Neural cell (in vitro differentiated cells): ENCODE results near the gene IQCK. TPM values are rescaled to one million over a fixed set of nuclear protein-coding genes. Genes with fewer than 3 reads are reported as not detected.

Experiments used
- H2AFZ ChIP-seq: fragments of 200-600, 300-800 bp; sonication (generic), shearing (Covaris generic); 2 replicates; pipeline ENCODE4 v1.6.0; 2014; ENCODE audit warnings: low read depth, mild to moderate bottlenecking, antibody characterized with exemption, low read length, moderate library complexity
- H3F3A ChIP-seq: fragments of 200-600 bp; shearing (Covaris generic); 2 replicates; pipeline ENCODE4 v1.6.1; 2016; ENCODE audit warnings: mild to moderate bottlenecking, moderate library complexity, mixed read lengths, antibody characterized with exemption, low read length; ENCODE audit not compliant: insufficient read depth, poor library complexity, severe bottlenecking
- H3K27ac ChIP-seq: fragments of 200-600, 300-800 bp; sonication (generic), shearing (Covaris generic); 2 replicates; pipeline ENCODE4 v1.5.1; 2014; ENCODE audit warnings: mild to moderate bottlenecking, low read length, moderate library complexity
- H3K27me3 ChIP-seq: fragments of 300-800, 200-600 bp; sonication (generic), shearing (Covaris generic); 2 replicates; pipeline ENCODE4 v1.6.0; 2014; ENCODE audit warnings: mild to moderate bottlenecking, low read depth, low read length, moderate library complexity; ENCODE audit not compliant: insufficient read depth
- H3K36me3 ChIP-seq: fragments of 300-800, 200-600 bp; sonication (generic), shearing (Covaris generic); 2 replicates; pipeline ENCODE4 v1.5.1; 2014; ENCODE audit warnings: mild to moderate bottlenecking, antibody characterized with exemption, low read length, moderate library complexity; ENCODE audit not compliant: insufficient read depth
- H3K4me2 ChIP-seq: fragments of 300-800, 200-600 bp; sonication (generic), shearing (Covaris generic); 2 replicates; pipeline ENCODE4 v1.6.0; 2014; ENCODE audit warnings: mild to moderate bottlenecking, low read length
- H3K4me3 ChIP-seq: fragments of 300-800, 200-600 bp; sonication (generic), shearing (Covaris generic); 2 replicates; pipeline ENCODE4 v1.5.1; 2014; ENCODE audit warnings: mild to moderate bottlenecking, low read length, moderate library complexity
- H3K79me2 ChIP-seq: fragments of 200-600 bp; shearing (Covaris generic); replicated peaks from 2 replicates; pipeline ENCODE4 v1.6.0; 2014; ENCODE audit warnings: mild to moderate bottlenecking, low read length, moderate library complexity; ENCODE audit not compliant: insufficient read depth
- H3K9ac ChIP-seq: fragments of 300-800, 200-600 bp; sonication (generic), shearing (Covaris generic); 2 replicates; pipeline ENCODE4 v1.6.1; 2016; ENCODE audit warnings: mild to moderate bottlenecking, low read length, mixed read lengths
- H3K9me2 ChIP-seq: fragments of 200-600 bp; shearing (Covaris generic); 2 replicates; pipeline ENCODE4 v1.6.1; 2016; ENCODE audit warnings: mild to moderate bottlenecking, low read length, mixed read lengths; ENCODE audit not compliant: insufficient read depth
- H3K9me3 ChIP-seq: fragments of 200-600, 300-800 bp; sonication (generic), shearing (Covaris generic); 2 replicates; pipeline ENCODE4 v1.6.1; 2016; ENCODE audit warnings: mild to moderate bottlenecking, mixed run types, low read length, moderate library complexity, mixed read lengths
- H4K20me1 ChIP-seq: fragments of 200-600 bp; shearing (Covaris generic); 2 replicates; pipeline ENCODE4 v1.6.1; 2016; ENCODE audit warnings: mild to moderate bottlenecking, mixed run types; ENCODE audit not compliant: insufficient read depth
- CTCF ChIP-seq: fragments of 450-650 bp; IDR thresholded peaks from 2 replicates; pipeline ENCODE4 v1.5.1; 2014; ENCODE audit warnings: antibody characterized with exemption, mild to moderate bottlenecking, moderate library complexity; ENCODE audit not compliant: poor library complexity, severe bottlenecking
- EP300 ChIP-seq: fragments of 450-650 bp; conservative IDR thresholded peaks from 2 replicates; pipeline ENCODE4 v1.6.1; 2014; ENCODE audit warnings: antibody characterized with exemption, mild to moderate bottlenecking, moderate library complexity; ENCODE audit not compliant: poor library complexity, severe bottlenecking
- EZH2 ChIP-seq: fragments of 200-600, 300-800 bp; shearing (Covaris generic), sonication (generic); IDR thresholded peaks from 2 replicates; pipeline ENCODE4 v1.6.1; 2014; ENCODE audit warnings: antibody characterized with exemption, low read length, borderline replicate concordance, mild to moderate bottlenecking; ENCODE audit not compliant: insufficient read depth, poor library complexity, severe bottlenecking
- MXI1 ChIP-seq: fragments of 450-650 bp; conservative IDR thresholded peaks from 2 replicates; pipeline ENCODE4 v1.6.1; 2014; ENCODE audit warnings: antibody characterized with exemption, mild to moderate bottlenecking; ENCODE audit not compliant: poor library complexity, severe bottlenecking
- POLR2AphosphoS5 ChIP-seq: IDR thresholded peaks from 2 replicates; pipeline ENCODE4 v1.6.1; 2012
- RAD21 ChIP-seq: fragments of 450-650 bp; conservative IDR thresholded peaks from 2 replicates; pipeline ENCODE4 v1.6.1; 2014; ENCODE audit warnings: antibody characterized with exemption, mild to moderate bottlenecking, moderate library complexity
- SMC3 ChIP-seq: fragments of 450-650 bp; conservative IDR thresholded peaks from 2 replicates; pipeline ENCODE4 v1.6.1; 2014; ENCODE audit warnings: antibody characterized with exemption, mild to moderate bottlenecking, moderate library complexity; ENCODE audit not compliant: poor library complexity
- TAF1 ChIP-seq: IDR thresholded peaks from 2 replicates; pipeline ENCODE4 v1.6.1; 2012; ENCODE audit warnings: low read depth
- polyA plus RNA-seq: library from polyadenylated mRNA; depleted of rRNA; stranded (reverse); fragments of >200 nt; gene quantifications from 2 replicates; pipeline ENCODE4 v1.2.3, GENCODE V29; 2014
- TF ChIP-seq, protein P1 (sequence below): IDR thresholded peaks from 2 replicates; pipeline ENCODE4 v1.6.1; 2012; ENCODE audit warnings: borderline replicate concordance

IQCK gene
- polyA plus RNA-seq, 1 donor from 2014 or later = 10.2 TPM

DNA sequence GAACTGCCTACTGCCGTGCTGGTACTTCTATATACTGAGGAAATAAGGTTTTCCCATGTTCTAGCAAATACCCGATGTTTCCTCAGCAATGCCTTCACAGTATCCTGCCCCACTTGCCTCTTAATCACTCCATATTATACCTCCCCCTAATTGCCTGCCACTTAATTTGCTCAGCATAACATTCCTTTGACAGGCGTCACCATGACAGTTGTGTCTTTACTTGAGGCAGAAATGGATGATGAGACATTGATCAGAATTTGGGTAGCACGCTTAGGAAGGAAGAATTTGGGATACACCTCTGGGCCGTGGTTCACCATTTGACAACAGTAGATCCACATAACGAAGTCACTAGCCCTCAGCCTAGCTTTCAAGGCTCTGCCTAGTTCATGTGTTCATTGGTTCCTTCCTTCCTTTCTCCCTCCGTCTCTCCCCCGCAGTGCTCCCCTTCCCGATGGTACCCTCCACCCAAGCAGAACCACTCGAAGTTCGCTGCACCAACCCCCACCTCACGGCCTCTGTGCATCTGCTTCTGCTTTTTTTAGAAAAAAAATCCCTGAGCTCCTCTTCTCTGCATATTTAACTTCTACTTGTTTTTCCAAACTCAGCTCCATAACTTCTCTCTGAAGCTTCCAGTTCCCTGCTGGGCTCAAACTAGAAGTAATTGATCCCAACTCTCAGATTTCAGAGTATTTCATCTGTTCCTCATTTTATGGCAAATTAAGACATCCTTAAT lies 19.4 kb downstream of the IQCK start:
- H3K4me3 ChIP-seq = no peak overlapping the region
- TF ChIP-seq EP300 (no peak), POLR2AphosphoS5 (no peak), EZH2 (no peak), SMC3 (no peak), TAF1 (no peak), CTCF (no peak), MXI1 (no peak), RAD21 (no peak)
- TF ChIP-seq, protein P1, sequence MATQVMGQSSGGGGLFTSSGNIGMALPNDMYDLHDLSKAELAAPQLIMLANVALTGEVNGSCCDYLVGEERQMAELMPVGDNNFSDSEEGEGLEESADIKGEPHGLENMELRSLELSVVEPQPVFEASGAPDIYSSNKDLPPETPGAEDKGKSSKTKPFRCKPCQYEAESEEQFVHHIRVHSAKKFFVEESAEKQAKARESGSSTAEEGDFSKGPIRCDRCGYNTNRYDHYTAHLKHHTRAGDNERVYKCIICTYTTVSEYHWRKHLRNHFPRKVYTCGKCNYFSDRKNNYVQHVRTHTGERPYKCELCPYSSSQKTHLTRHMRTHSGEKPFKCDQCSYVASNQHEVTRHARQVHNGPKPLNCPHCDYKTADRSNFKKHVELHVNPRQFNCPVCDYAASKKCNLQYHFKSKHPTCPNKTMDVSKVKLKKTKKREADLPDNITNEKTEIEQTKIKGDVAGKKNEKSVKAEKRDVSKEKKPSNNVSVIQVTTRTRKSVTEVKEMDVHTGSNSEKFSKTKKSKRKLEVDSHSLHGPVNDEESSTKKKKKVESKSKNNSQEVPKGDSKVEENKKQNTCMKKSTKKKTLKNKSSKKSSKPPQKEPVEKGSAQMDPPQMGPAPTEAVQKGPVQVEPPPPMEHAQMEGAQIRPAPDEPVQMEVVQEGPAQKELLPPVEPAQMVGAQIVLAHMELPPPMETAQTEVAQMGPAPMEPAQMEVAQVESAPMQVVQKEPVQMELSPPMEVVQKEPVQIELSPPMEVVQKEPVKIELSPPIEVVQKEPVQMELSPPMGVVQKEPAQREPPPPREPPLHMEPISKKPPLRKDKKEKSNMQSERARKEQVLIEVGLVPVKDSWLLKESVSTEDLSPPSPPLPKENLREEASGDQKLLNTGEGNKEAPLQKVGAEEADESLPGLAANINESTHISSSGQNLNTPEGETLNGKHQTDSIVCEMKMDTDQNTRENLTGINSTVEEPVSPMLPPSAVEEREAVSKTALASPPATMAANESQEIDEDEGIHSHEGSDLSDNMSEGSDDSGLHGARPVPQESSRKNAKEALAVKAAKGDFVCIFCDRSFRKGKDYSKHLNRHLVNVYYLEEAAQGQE = no peak
- no peak overlapping the region for H3K27ac ChIP-seq
- no peak overlapping the region for H2AFZ ChIP-seq
- no peaks in the 10 kb centered on the region for H3K79me2 ChIP-seq
- H3K9ac ChIP-seq = no peak overlapping the region
- no peaks in the 10 kb centered on the region for H3K36me3 ChIP-seq
- H3K27me3 ChIP-seq = no peaks in the 10 kb centered on the region
- no peak overlapping the region for H3K4me2 ChIP-seq
- no peaks in the 10 kb centered on the region for H3K9me3 ChIP-seq
- H3F3A ChIP-seq = no peaks in the 10 kb centered on the region
- H3K9me2 ChIP-seq = no peaks in the 10 kb centered on the region
- no peaks in the 10 kb centered on the region for H4K20me1 ChIP-seq

GRCh38 chr16:19741354-19741753 lies 23.3 kb downstream of the IQCK start:
- Histone ChIP-seq H2AFZ (no peak overlapping the region), H3K9me3 (no peaks in the 10 kb centered on the region), H3F3A (no peaks in the 10 kb centered on the region), H3K27me3 (no peaks in the 10 kb centered on the region), H3K9ac (no peak overlapping the region), H3K27ac (no peak overlapping the region), H3K36me3 (no peaks in the 10 kb centered on the region), H3K79me2 (no peaks in the 10 kb centered on the region), H4K20me1 (no peaks in the 10 kb centered on the region), H3K9me2 (no peaks in the 10 kb centered on the region), H3K4me2 (no peak overlapping the region), H3K4me3 (no peak overlapping the region)
- no peak for TF ChIP-seq MXI1
- TF ChIP-seq, protein P1 = no peak
- no peak for TF ChIP-seq SMC3
- TF ChIP-seq CTCF = no peak
- no peak for TF ChIP-seq RAD21
- TF ChIP-seq TAF1 = no peak
- no peak for TF ChIP-seq POLR2AphosphoS5
- TF ChIP-seq EP300 = no peak
- no peak for TF ChIP-seq EZH2
